PC-9 (cell line): ENCODE data around the gene PGAM5.

Experiments
- CTCF ChIP-seq: fragments of 200-600 bp; sonication (generic); conservative IDR thresholded peaks from 2 replicates; pipeline ENCODE4 v1.6.1; 2017; ENCODE audit warnings: mixed run types, antibody characterized with exemption, mild to moderate bottlenecking, moderate library complexity
- EZH2 ChIP-seq: fragments of 200-600 bp; sonication (generic); IDR thresholded peaks from 2 replicates; pipeline ENCODE4 v1.8.0; 2017; ENCODE audit warnings: antibody characterized with exemption, low read depth

- TF ChIP-seq CTCF (no peak), EZH2 (no peak)
These were observed 43.7 kb downstream of the PGAM5 start for GRCh38 chr12:132754160-132754932.
